ENCODE data around the gene PROSER3. TPM values are rescaled to one million over a fixed set of nuclear protein-coding genes. Genes with fewer than 3 reads are reported as not detected.

Gene PROSER3
- total and polyA plus RNA-seq, 2 of the 13 experiments (the other 11 are each of a cell fraction or from before 2014, with no cell fraction given) = 5.1 to 5.7 TPM

DNA sequence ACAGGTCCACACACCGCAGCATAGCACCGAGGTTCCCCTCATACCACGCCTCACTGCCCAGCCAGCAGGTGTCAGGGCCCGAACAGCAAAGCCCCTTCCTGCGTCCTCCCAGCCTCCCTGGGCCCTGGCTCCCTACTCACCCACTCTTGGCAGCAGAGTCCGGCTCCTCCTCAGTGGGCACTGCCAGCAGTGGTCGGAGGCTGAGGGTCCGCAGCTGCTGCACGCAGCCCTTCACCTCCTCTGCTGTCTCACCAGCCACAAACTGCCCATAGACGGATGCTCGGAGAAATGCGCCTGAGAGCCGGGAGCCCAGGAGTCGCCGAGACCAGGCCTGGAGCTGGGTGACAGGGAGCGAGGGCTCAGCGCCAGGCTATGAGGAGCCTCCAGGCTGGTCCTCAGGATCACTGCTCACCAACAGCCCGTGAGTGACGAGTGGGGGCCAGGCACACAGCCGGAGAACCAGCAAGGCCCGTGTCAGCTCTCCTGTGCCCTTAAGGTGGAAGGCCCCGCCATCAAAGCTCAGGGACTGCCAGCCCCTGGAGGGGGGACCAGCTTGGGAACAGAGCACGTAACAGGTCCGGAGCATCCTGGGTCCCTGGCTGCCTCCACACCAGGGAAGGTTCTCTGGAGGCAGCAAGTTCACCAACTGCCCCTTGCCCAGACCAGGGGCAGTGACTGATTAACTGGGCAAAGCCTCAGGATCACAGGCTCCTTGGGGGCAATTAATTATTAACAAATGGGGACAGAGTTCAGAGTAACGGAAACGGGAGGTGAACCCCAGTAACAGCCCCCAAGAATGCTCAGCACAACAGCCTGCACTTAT, 54.5 kb downstream of the PROSER3 start, which contains the start of gene PRODH2 (continued):
- peak; percentile 11; the same call in 1 of the 2 replicates for TF ChIP-seq ZNF788 (CRISPR knock-in tag; IDR thresholded peaks at IDR 0.05; ENCODE audit: borderline replicate concordance)
- TF ChIP-seq, protein P1, sequence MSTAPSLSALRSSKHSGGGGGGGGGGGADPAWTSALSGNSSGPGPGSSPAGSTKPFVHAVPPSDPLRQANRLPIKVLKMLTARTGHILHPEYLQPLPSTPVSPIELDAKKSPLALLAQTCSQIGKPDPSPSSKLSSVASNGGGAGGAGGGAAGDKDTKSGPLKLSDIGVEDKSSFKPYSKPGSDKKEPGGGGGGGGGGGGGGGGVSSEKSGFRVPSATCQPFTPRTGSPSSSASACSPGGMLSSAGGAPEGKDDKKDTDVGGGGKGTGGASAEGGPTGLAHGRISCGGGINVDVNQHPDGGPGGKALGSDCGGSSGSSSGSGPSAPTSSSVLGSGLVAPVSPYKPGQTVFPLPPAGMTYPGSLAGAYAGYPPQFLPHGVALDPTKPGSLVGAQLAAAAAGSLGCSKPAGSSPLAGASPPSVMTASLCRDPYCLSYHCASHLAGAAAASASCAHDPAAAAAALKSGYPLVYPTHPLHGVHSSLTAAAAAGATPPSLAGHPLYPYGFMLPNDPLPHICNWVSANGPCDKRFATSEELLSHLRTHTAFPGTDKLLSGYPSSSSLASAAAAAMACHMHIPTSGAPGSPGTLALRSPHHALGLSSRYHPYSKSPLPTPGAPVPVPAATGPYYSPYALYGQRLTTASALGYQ (CRISPR knock-in tag; IDR thresholded peaks at IDR 0.05) = 0 out of 2 replicates have a peak, but pooled peaks have one; percentile 33
- TF ChIP-seq MXI1 (IDR thresholded peaks at IDR 0.05; ENCODE audit: borderline replicate concordance, low read depth, low read length) = 0 out of 3 replicates have a peak, but pooled peaks have one; percentile 52
- no peak for TF ChIP-seq ZNF251 (CRISPR knock-in tag; IDR thresholded peaks at IDR 0.05)
- TF ChIP-seq STAG1 (CRISPR knock-in tag; IDR thresholded peaks at IDR 0.05) = peak; percentile 56
- TF ChIP-seq ZNF761 (CRISPR knock-in tag; conservative IDR thresholded peaks at IDR 0.05) = peak; percentile 47; the same call in 1 of the 2 replicates
- TF ChIP-seq ZNF331 (CRISPR knock-in tag; IDR thresholded peaks at IDR 0.05) = peak; percentile 39; the same call in 1 of the 2 replicates
- peak; percentile 25; the same call in 1 of the 2 replicates for TF ChIP-seq MTERF4 (CRISPR knock-in tag; IDR thresholded peaks at IDR 0.05)
- 0 out of 2 replicates have a peak, but pooled peaks have one; percentile 30 for TF ChIP-seq AFF4 (CRISPR knock-in tag; IDR thresholded peaks at IDR 0.05)
- 0 out of 2 replicates have a peak, but pooled peaks have one; percentile 17 for TF ChIP-seq ZBTB26 (CRISPR knock-in tag; IDR thresholded peaks at IDR 0.05; ENCODE audit: borderline replicate concordance)
- TF ChIP-seq ERF (CRISPR knock-in tag; IDR thresholded peaks at IDR 0.05) = peak; percentile 50; the same call in 1 of the 2 replicates
- TF ChIP-seq ZNF431 (CRISPR knock-in tag; IDR thresholded peaks at IDR 0.05; ENCODE audit: borderline replicate concordance, low read depth) = peak; percentile 52; the same call in 1 of the 2 replicates
- TF ChIP-seq GABPB1 (CRISPR knock-in tag; IDR thresholded peaks at IDR 0.05) = peak; percentile 46; the same call in 1 of the 2 replicates
- peak; percentile 48; the same call in 1 of the 2 replicates for TF ChIP-seq ZNF790 (CRISPR knock-in tag; IDR thresholded peaks at IDR 0.05; ENCODE audit: borderline replicate concordance)
- TF ChIP-seq NCOR1 (IDR thresholded peaks at IDR 0.05; ENCODE audit: borderline replicate concordance, low read length) = peak; percentile 72; the same call in 1 of the 2 replicates

Data from HepG2 (cell line).